H1 (cell line): ENCODE measurements around the gene IL16. TPM values are rescaled to one million over a fixed set of nuclear protein-coding genes. Genes with fewer than 3 reads are reported as not detected.

ENCODE experiments used
- CTCF ChIA-PET: fragments of 300-600 bp; sonication (Branson Sonifier 250); formaldehyde crosslinking; loops from one replicate; lab custom pipeline; 2021; ENCODE audit not compliant: partially characterized antibody; lab: Charles Lee
- POLR2A ChIA-PET: fragments of 300-600 bp; sonication (Branson Sonifier 250); formaldehyde crosslinking; loops from one replicate; lab custom pipeline; 2021; ENCODE audit warnings: inconsistent platforms; ENCODE audit not compliant: partially characterized antibody; lab: Charles Lee
- DNase-seq, 2 experiments: peaks; one replicate each; pipeline versions ENCODE4 v3.0.0 to v3.0.0-alpha.2; 2010 to 2022; ENCODE audit warnings: low spot score in 2 of 2, low read depth in 1 of 2, mixed read lengths in 1 of 2
- FAIRE-seq: peaks from 2 replicates; lab custom pipeline; 2011; peaks lifted over from hg19 to GRCh38; lab: Jason Lieb, UNC
- H2AFZ ChIP-seq: 2 replicates; pipeline ENCODE4 v1.8.1; 2012; ENCODE audit warnings: low read length, inconsistent platforms
- H2AK5ac ChIP-seq: 2 replicates; pipeline ENCODE4 v1.6.1; 2013; ENCODE audit warnings: low read depth, low read length
- H2BK120ac ChIP-seq: replicated peaks from 2 replicates; pipeline ENCODE3; 2013; ENCODE audit warnings: low read depth, low read length, inconsistent platforms
- H2BK12ac ChIP-seq: 2 replicates; pipeline ENCODE4 v1.6.1; 2013; ENCODE audit warnings: low read depth, low read length
- H2BK15ac ChIP-seq: 2 replicates; pipeline ENCODE4 v1.6.1; 2013; ENCODE audit warnings: low read length
- H2BK20ac ChIP-seq: 2 replicates; pipeline ENCODE4 v1.6.1; 2013; ENCODE audit warnings: low read length
- H2BK5ac ChIP-seq: 2 replicates; pipeline ENCODE4 v1.6.1; 2013; ENCODE audit warnings: low read depth, low read length
- H3K14ac ChIP-seq: 2 replicates; pipeline ENCODE4 v1.6.1; 2013; ENCODE audit warnings: inconsistent platforms; ENCODE audit not compliant: insufficient read length
- H3K18ac ChIP-seq: 2 replicates; pipeline ENCODE4 v1.6.1; 2013; ENCODE audit warnings: low read length; ENCODE audit errors: extremely low read depth
- H3K23ac ChIP-seq: 2 replicates; pipeline ENCODE4 v1.6.1; 2013; ENCODE audit warnings: inconsistent platforms; ENCODE audit not compliant: insufficient read length
- H3K23me2 ChIP-seq: 2 replicates; pipeline ENCODE4 v1.6.1; 2013; ENCODE audit warnings: low read depth, low read length
- H3K27ac ChIP-seq: 2 replicates; pipeline ENCODE4 v1.6.1; 2011; ENCODE audit warnings: low read depth, low read length, inconsistent platforms
- H3K27me3 ChIP-seq, 4 experiments: replicated peaks in 1 of 4; 1 replicate in 1 of 4; 2 replicates in 3 of 4; pipeline versions ENCODE4 v1.6.1 to v1.8.1; 2011 to 2013; ENCODE audit warnings: low read length in 3 of 4, mild to moderate bottlenecking in 3 of 4, inconsistent platforms in 2 of 4, mixed read lengths in 2 of 4, moderate library complexity in 1 of 4; ENCODE audit not compliant: control insufficient read depth in 3 of 4, insufficient read depth in 3 of 4; ENCODE audit errors: extremely low read depth in 1 of 4
- H3K36me3 ChIP-seq, 4 experiments: 2 replicates each; pipeline versions ENCODE4 v1.6.1 to v1.8.1; 2011 to 2013; ENCODE audit warnings: mild to moderate bottlenecking in 4 of 4, low read length in 3 of 4, moderate library complexity in 2 of 4, control low read depth in 1 of 4, inconsistent platforms in 1 of 4; ENCODE audit not compliant: insufficient read depth in 4 of 4, control insufficient read depth in 2 of 4
- H3K4ac ChIP-seq: replicated peaks from 2 replicates; pipeline ENCODE3; 2013; ENCODE audit warnings: low read length, low read depth, mixed read lengths, inconsistent platforms; ENCODE audit not compliant: insufficient read length
- H3K4me1 ChIP-seq, 4 experiments: replicated peaks in 1 of 4; 1 replicate in 1 of 4; 2 replicates in 3 of 4; pipeline versions ENCODE4 v1.6.1 to v1.8.1; 2011 to 2013; ENCODE audit warnings: low read length in 3 of 4, inconsistent platforms in 2 of 4, mixed read lengths in 1 of 4; ENCODE audit not compliant: insufficient read depth in 4 of 4, control insufficient read depth in 3 of 4
- H3K4me2 ChIP-seq, 2 experiments: 2 replicates each; pipeline versions ENCODE4 v1.6.1 to v1.8.1; 2011 to 2013; ENCODE audit warnings: low read depth in 2 of 2, low read length in 2 of 2, control low read depth in 1 of 2, inconsistent platforms in 1 of 2, mild to moderate bottlenecking in 1 of 2; ENCODE audit not compliant: insufficient read depth in 1 of 2
- H3K4me3 ChIP-seq, 4 experiments: fragments of 200-600, 300-600 bp in 1 of 4; sonication (generic), shearing (Covaris generic), sonication (Bioruptor Twin) in 1 of 4; 2 replicates each; pipeline versions ENCODE4 v1.5.1 to v1.8.1; 2011 to 2016; ENCODE audit warnings: low read length in 4 of 4, low read depth in 3 of 4, control low read depth in 2 of 4, inconsistent platforms in 2 of 4, mild to moderate bottlenecking in 2 of 4, mixed read lengths in 1 of 4, moderate library complexity in 1 of 4; ENCODE audit not compliant: insufficient read depth in 2 of 4; ENCODE audit errors: extremely low read depth in 1 of 4
- H3K56ac ChIP-seq: replicated peaks from 2 replicates; pipeline ENCODE3; 2013; ENCODE audit warnings: low read depth, mild to moderate bottlenecking, mixed read lengths, low read length, inconsistent platforms; ENCODE audit not compliant: insufficient read length
- H3K79me1 ChIP-seq: 2 replicates; pipeline ENCODE4 v1.6.1; 2013; ENCODE audit warnings: low read depth, low read length, control low read depth
- H3K79me2 ChIP-seq, 2 experiments: 2 replicates each; pipeline versions ENCODE4 v1.6.1 to v1.8.1; 2012 to 2013; ENCODE audit warnings: low read length in 2 of 2, mild to moderate bottlenecking in 2 of 2, inconsistent platforms in 1 of 2; ENCODE audit not compliant: insufficient read depth in 2 of 2, control insufficient read depth in 1 of 2
- H3K9ac ChIP-seq, 4 experiments: replicated peaks in 1 of 4; 1 replicate in 1 of 4; 2 replicates in 3 of 4; pipeline versions ENCODE4 v1.6.1 to v1.8.1; 2011 to 2013; ENCODE audit warnings: low read depth in 3 of 4, low read length in 3 of 4, control low read depth in 2 of 4, mild to moderate bottlenecking in 2 of 4, moderate library complexity in 2 of 4, inconsistent platforms in 1 of 4; ENCODE audit errors: extremely low read depth in 1 of 4
- H3K9me3 ChIP-seq, 2 experiments: 2 replicates each; pipeline versions ENCODE4 v1.6.1 to v1.8.1; 2012 to 2013; ENCODE audit warnings: mild to moderate bottlenecking in 2 of 2, moderate library complexity in 2 of 2, control low read depth in 1 of 2, inconsistent platforms in 1 of 2, low read depth in 1 of 2, low read length in 1 of 2, mixed read lengths in 1 of 2; ENCODE audit not compliant: insufficient read depth in 2 of 2
- H4K20me1 ChIP-seq, 2 experiments: replicated peaks in 1 of 2; 2 replicates each; pipeline versions ENCODE3 to v1.8.1; 2011 to 2013; ENCODE audit warnings: inconsistent platforms in 2 of 2, low read length in 2 of 2, mild to moderate bottlenecking in 1 of 2; ENCODE audit not compliant: insufficient read depth in 2 of 2, control insufficient read depth in 1 of 2
- H4K5ac ChIP-seq: 2 replicates; pipeline ENCODE4 v1.6.1; 2013; ENCODE audit warnings: low read length, low read depth, mixed read lengths, inconsistent platforms; ENCODE audit not compliant: insufficient read length
- H4K8ac ChIP-seq: 2 replicates; pipeline ENCODE4 v1.8.0; 2013; ENCODE audit warnings: mild to moderate bottlenecking, moderate library complexity, low read length, inconsistent platforms; ENCODE audit not compliant: insufficient read depth; ENCODE audit errors: extremely low read depth
- H4K91ac ChIP-seq: replicated peaks from 2 replicates; pipeline ENCODE3; 2013; ENCODE audit warnings: low read length, mixed read lengths, inconsistent platforms; ENCODE audit not compliant: insufficient read length
- EZH2 ChIP-seq: fragments of 200-600 bp; sonication (generic); IDR thresholded peaks from 2 replicates; pipeline ENCODE4 v1.7.1; 2012; ENCODE audit warnings: low read depth, mild to moderate bottlenecking, moderate library complexity, low read length, inconsistent platforms; ENCODE audit not compliant: severe bottlenecking
- JUN ChIP-seq: IDR thresholded peaks from 2 replicates; pipeline ENCODE4 v1.6.1; 2011; ENCODE audit warnings: low read depth, mild to moderate bottlenecking, improper control_type of control experiment, low read length
- WGBS, 2 experiments: shearing (Covaris generic) in 1 of 2; methylation state at CpG; one replicate each; pipeline versions ENCODE4 v1.1.6 to v1.1.7; 2013 to 2015; ENCODE audit warnings: low lambda C conversion rate in 2 of 2, mixed read lengths in 2 of 2, inconsistent platforms in 1 of 2, low coverage in 1 of 2, missing lambda C conversion rate in 1 of 2; ENCODE audit not compliant: insufficient replicate concordance in 2 of 2, insufficient coverage in 1 of 2, insufficient read length in 1 of 2; ENCODE audit errors: extremely low coverage in 1 of 2, missing lambda C conversion rate in 1 of 2; 5-methylcytosine and 5-hydroxymethylcytosine counted together
- polyA plus RNA-seq, 7 experiments: library from polyadenylated mRNA; depleted of rRNA in 3 of 7; stranded (reverse) in 5 of 7; unstranded in 2 of 7; fragments of >200 nt in 5 of 7; fragments of 200-250 nt in 2 of 7; gene quantifications; 1 replicate in 5 of 7; 2 replicates in 1 of 7; 4 replicates in 1 of 7; pipeline versions ENCODE4 v1.2.1 to v1.2.3, GENCODE V29; 2011 to 2013; ENCODE audit warnings: missing spikeins in 2 of 7, mixed read lengths in 2 of 7
- total RNA-seq: library from RNA; stranded (reverse); fragmentation: NEBNext Ultra II Directional; extraction: Animal tissue kit (Norgen Biotek cat#: 25700); gene quantifications from 2 replicates; pipeline ENCODE4 v1.2.1, GENCODE V29; 2021

The IL16 gene
- total and polyA plus RNA-seq, 2 of the 8 experiments (the other 6 are each of a cell fraction or from before 2014, with no cell fraction given), result 0.03 to 0.09 TPM

GRCh38 chr15:81363276-81363675, 166.6 kb downstream of the IL16 start:
- POLR2A ChIA-PET, result no interaction called here
- no peak for TF ChIP-seq EZH2
- no peak for TF ChIP-seq JUN

More at GRCh38 chr15:81363276-81363675, 166.6 kb downstream of the IL16 start:
- Histone ChIP-seq H3K27me3 (no peaks in the 10 kb centered on the region), H2BK15ac (no peak overlapping the region), H3K18ac (no peak overlapping the region), H3K23ac (no peak overlapping the region), H2BK12ac (no peak overlapping the region), H3K4me2 (no peak overlapping the region), H3K4me1 (no peaks in the 10 kb centered on the region), H3K9me3 (no peaks in the 10 kb centered on the region), H3K27ac (no peak overlapping the region), H3K9ac (no peak overlapping the region), H2AK5ac (no peak overlapping the region), H4K91ac (no peak overlapping the region), H4K8ac (no peak overlapping the region), H2BK120ac (no peak overlapping the region), H3K23me2 (no peaks in the 10 kb centered on the region), H3K56ac (no peak overlapping the region), H4K20me1 (no peaks in the 10 kb centered on the region), H2BK5ac (no peak overlapping the region), H3K79me2 (no peaks in the 10 kb centered on the region), H3K4me3 (no peak overlapping the region), H3K14ac (no peak overlapping the region), H4K5ac (no peak overlapping the region), H3K79me1 (no peaks in the 10 kb centered on the region), H2BK20ac (no peak overlapping the region), H3K4ac (no peak overlapping the region), H2AFZ (no peak overlapping the region), H3K36me3 (no peaks in the 10 kb centered on the region)
- DNase-seq (no peak), FAIRE-seq (no peak)
- WGBS, 2 experiments, result 88% methylated on average over 3 of the region's 3 CpGs; no CpG with 5 or more reads in 1 of the 2 experiments
- CTCF ChIA-PET, result interaction anchor here (1.4 kb wide), 1 partner anchor 17 kb away, joined by 4 read pairs; no protein-coding TSS in a partner anchor
